H1 (cell line): ENCODE data around the gene L2HGDH. TPM values are rescaled to one million over a fixed set of nuclear protein-coding genes. Genes with fewer than 3 reads are reported as not detected.

ENCODE experiments used
- CTCF ChIA-PET: fragments of 300-600 bp; sonication (Branson Sonifier 250); formaldehyde crosslinking; loops from one replicate; lab custom pipeline; 2021; ENCODE audit not compliant: partially characterized antibody; lab: Charles Lee
- POLR2A ChIA-PET: fragments of 300-600 bp; sonication (Branson Sonifier 250); formaldehyde crosslinking; loops from one replicate; lab custom pipeline; 2021; ENCODE audit warnings: inconsistent platforms; ENCODE audit not compliant: partially characterized antibody; lab: Charles Lee
- DNase-seq, 2 experiments: peaks; one replicate each; pipeline versions ENCODE4 v3.0.0 to v3.0.0-alpha.2; 2010 to 2022; ENCODE audit warnings: low spot score in 2 of 2, low read depth in 1 of 2, mixed read lengths in 1 of 2
- FAIRE-seq: peaks from 2 replicates; lab custom pipeline; 2011; peaks lifted over from hg19 to GRCh38; lab: Jason Lieb, UNC
- H2AFZ ChIP-seq: 2 replicates; pipeline ENCODE4 v1.8.1; 2012; ENCODE audit warnings: low read length, inconsistent platforms
- H2AK5ac ChIP-seq: 2 replicates; pipeline ENCODE4 v1.6.1; 2013; ENCODE audit warnings: low read depth, low read length
- H2BK120ac ChIP-seq: replicated peaks from 2 replicates; pipeline ENCODE3; 2013; ENCODE audit warnings: low read depth, low read length, inconsistent platforms
- H2BK12ac ChIP-seq: 2 replicates; pipeline ENCODE4 v1.6.1; 2013; ENCODE audit warnings: low read depth, low read length
- H2BK15ac ChIP-seq: 2 replicates; pipeline ENCODE4 v1.6.1; 2013; ENCODE audit warnings: low read length
- H2BK20ac ChIP-seq: 2 replicates; pipeline ENCODE4 v1.6.1; 2013; ENCODE audit warnings: low read length
- H2BK5ac ChIP-seq: 2 replicates; pipeline ENCODE4 v1.6.1; 2013; ENCODE audit warnings: low read depth, low read length
- H3K14ac ChIP-seq: 2 replicates; pipeline ENCODE4 v1.6.1; 2013; ENCODE audit warnings: inconsistent platforms; ENCODE audit not compliant: insufficient read length
- H3K18ac ChIP-seq: 2 replicates; pipeline ENCODE4 v1.6.1; 2013; ENCODE audit warnings: low read length; ENCODE audit errors: extremely low read depth
- H3K23ac ChIP-seq: 2 replicates; pipeline ENCODE4 v1.6.1; 2013; ENCODE audit warnings: inconsistent platforms; ENCODE audit not compliant: insufficient read length
- H3K23me2 ChIP-seq: 2 replicates; pipeline ENCODE4 v1.6.1; 2013; ENCODE audit warnings: low read depth, low read length
- H3K27ac ChIP-seq: 2 replicates; pipeline ENCODE4 v1.6.1; 2011; ENCODE audit warnings: low read depth, low read length, inconsistent platforms
- H3K27me3 ChIP-seq, 4 experiments: replicated peaks in 1 of 4; 1 replicate in 1 of 4; 2 replicates in 3 of 4; pipeline versions ENCODE4 v1.6.1 to v1.8.1; 2011 to 2013; ENCODE audit warnings: low read length in 3 of 4, mild to moderate bottlenecking in 3 of 4, inconsistent platforms in 2 of 4, mixed read lengths in 2 of 4, moderate library complexity in 1 of 4; ENCODE audit not compliant: control insufficient read depth in 3 of 4, insufficient read depth in 3 of 4; ENCODE audit errors: extremely low read depth in 1 of 4
- H3K36me3 ChIP-seq, 4 experiments: 2 replicates each; pipeline versions ENCODE4 v1.6.1 to v1.8.1; 2011 to 2013; ENCODE audit warnings: mild to moderate bottlenecking in 4 of 4, low read length in 3 of 4, moderate library complexity in 2 of 4, control low read depth in 1 of 4, inconsistent platforms in 1 of 4; ENCODE audit not compliant: insufficient read depth in 4 of 4, control insufficient read depth in 2 of 4
- H3K4ac ChIP-seq: replicated peaks from 2 replicates; pipeline ENCODE3; 2013; ENCODE audit warnings: low read length, low read depth, mixed read lengths, inconsistent platforms; ENCODE audit not compliant: insufficient read length
- H3K4me1 ChIP-seq, 4 experiments: replicated peaks in 1 of 4; 1 replicate in 1 of 4; 2 replicates in 3 of 4; pipeline versions ENCODE4 v1.6.1 to v1.8.1; 2011 to 2013; ENCODE audit warnings: low read length in 3 of 4, inconsistent platforms in 2 of 4, mixed read lengths in 1 of 4; ENCODE audit not compliant: insufficient read depth in 4 of 4, control insufficient read depth in 3 of 4
- H3K4me2 ChIP-seq, 2 experiments: 2 replicates each; pipeline versions ENCODE4 v1.6.1 to v1.8.1; 2011 to 2013; ENCODE audit warnings: low read depth in 2 of 2, low read length in 2 of 2, control low read depth in 1 of 2, inconsistent platforms in 1 of 2, mild to moderate bottlenecking in 1 of 2; ENCODE audit not compliant: insufficient read depth in 1 of 2
- H3K4me3 ChIP-seq, 4 experiments: fragments of 200-600, 300-600 bp in 1 of 4; sonication (generic), shearing (Covaris generic), sonication (Bioruptor Twin) in 1 of 4; 2 replicates each; pipeline versions ENCODE4 v1.5.1 to v1.8.1; 2011 to 2016; ENCODE audit warnings: low read length in 4 of 4, low read depth in 3 of 4, control low read depth in 2 of 4, inconsistent platforms in 2 of 4, mild to moderate bottlenecking in 2 of 4, mixed read lengths in 1 of 4, moderate library complexity in 1 of 4; ENCODE audit not compliant: insufficient read depth in 2 of 4; ENCODE audit errors: extremely low read depth in 1 of 4
- H3K56ac ChIP-seq: replicated peaks from 2 replicates; pipeline ENCODE3; 2013; ENCODE audit warnings: low read depth, mild to moderate bottlenecking, mixed read lengths, low read length, inconsistent platforms; ENCODE audit not compliant: insufficient read length
- H3K79me1 ChIP-seq: 2 replicates; pipeline ENCODE4 v1.6.1; 2013; ENCODE audit warnings: low read depth, low read length, control low read depth
- H3K79me2 ChIP-seq, 2 experiments: 2 replicates each; pipeline versions ENCODE4 v1.6.1 to v1.8.1; 2012 to 2013; ENCODE audit warnings: low read length in 2 of 2, mild to moderate bottlenecking in 2 of 2, inconsistent platforms in 1 of 2; ENCODE audit not compliant: insufficient read depth in 2 of 2, control insufficient read depth in 1 of 2
- H3K9ac ChIP-seq, 4 experiments: replicated peaks in 1 of 4; 1 replicate in 1 of 4; 2 replicates in 3 of 4; pipeline versions ENCODE4 v1.6.1 to v1.8.1; 2011 to 2013; ENCODE audit warnings: low read depth in 3 of 4, low read length in 3 of 4, control low read depth in 2 of 4, mild to moderate bottlenecking in 2 of 4, moderate library complexity in 2 of 4, inconsistent platforms in 1 of 4; ENCODE audit errors: extremely low read depth in 1 of 4
- H3K9me3 ChIP-seq, 2 experiments: 2 replicates each; pipeline versions ENCODE4 v1.6.1 to v1.8.1; 2012 to 2013; ENCODE audit warnings: mild to moderate bottlenecking in 2 of 2, moderate library complexity in 2 of 2, control low read depth in 1 of 2, inconsistent platforms in 1 of 2, low read depth in 1 of 2, low read length in 1 of 2, mixed read lengths in 1 of 2; ENCODE audit not compliant: insufficient read depth in 2 of 2
- H4K20me1 ChIP-seq, 2 experiments: replicated peaks in 1 of 2; 2 replicates each; pipeline versions ENCODE3 to v1.8.1; 2011 to 2013; ENCODE audit warnings: inconsistent platforms in 2 of 2, low read length in 2 of 2, mild to moderate bottlenecking in 1 of 2; ENCODE audit not compliant: insufficient read depth in 2 of 2, control insufficient read depth in 1 of 2
- H4K5ac ChIP-seq: 2 replicates; pipeline ENCODE4 v1.6.1; 2013; ENCODE audit warnings: low read length, low read depth, mixed read lengths, inconsistent platforms; ENCODE audit not compliant: insufficient read length
- H4K8ac ChIP-seq: 2 replicates; pipeline ENCODE4 v1.8.0; 2013; ENCODE audit warnings: mild to moderate bottlenecking, moderate library complexity, low read length, inconsistent platforms; ENCODE audit not compliant: insufficient read depth; ENCODE audit errors: extremely low read depth
- H4K91ac ChIP-seq: replicated peaks from 2 replicates; pipeline ENCODE3; 2013; ENCODE audit warnings: low read length, mixed read lengths, inconsistent platforms; ENCODE audit not compliant: insufficient read length
- ASH2L ChIP-seq: fragments of 200-600, 300-600 bp; sonication (generic); IDR thresholded peaks from one replicate; pipeline ENCODE4 v1.7.1; 2017; ENCODE audit warnings: low read length
- CHD1 ChIP-seq: IDR thresholded peaks from 2 replicates; pipeline ENCODE4 v1.6.1; 2012; ENCODE audit warnings: low read depth, low read length, improper control_type of control experiment
- CTCF ChIP-seq, 3 experiments: IDR thresholded peaks; 1 replicate in 2 of 3; 2 replicates in 1 of 3; pipeline versions ENCODE4 v1.5.1 to v1.6.1; 2011; ENCODE audit warnings: low read length in 3 of 3, mild to moderate bottlenecking in 3 of 3, inconsistent platforms in 2 of 3, low read depth in 1 of 3, moderate library complexity in 1 of 3; ENCODE audit not compliant: insufficient read depth in 1 of 3; ENCODE audit errors: control extremely low read depth in 1 of 3
- EGR1 ChIP-seq: IDR thresholded peaks from 2 replicates; pipeline ENCODE4 v1.6.1; 2011; ENCODE audit warnings: low read depth, low read length, borderline replicate concordance
- GTF2F1 ChIP-seq: IDR thresholded peaks from 2 replicates; pipeline ENCODE4 v1.6.1; 2012; ENCODE audit warnings: low read depth, low read length, improper control_type of control experiment, borderline replicate concordance
- NANOG ChIP-seq: IDR thresholded peaks from 2 replicates; pipeline ENCODE4 v1.6.1; 2011; ENCODE audit warnings: low read length, low read depth, mild to moderate bottlenecking, inconsistent platforms; ENCODE audit not compliant: insufficient read depth, poor library complexity, severe bottlenecking
- NRF1 ChIP-seq: IDR thresholded peaks from 2 replicates; pipeline ENCODE4 v1.6.1; 2011; ENCODE audit warnings: mild to moderate bottlenecking, low read depth, low read length, improper control_type of control experiment
- POLR2AphosphoS5 ChIP-seq: IDR thresholded peaks from 2 replicates; pipeline ENCODE4 v1.6.1; 2011; ENCODE audit warnings: low read depth, low read length
- RFX5 ChIP-seq: IDR thresholded peaks from 2 replicates; pipeline ENCODE4 v1.6.1; 2011; ENCODE audit warnings: low read depth, low read length, improper control_type of control experiment, borderline replicate concordance
- RNF2 ChIP-seq: fragments of 200-900, 300-1000 bp; sonication (generic); IDR thresholded peaks from 2 replicates; pipeline ENCODE4 v1.7.1; 2016; ENCODE audit warnings: borderline replicate concordance, low read depth, mild to moderate bottlenecking, antibody characterized with exemption, low read length; ENCODE audit not compliant: poor library complexity, severe bottlenecking; ENCODE audit errors: missing control alignments
- SAP30 ChIP-seq: fragments of 300-600 bp; sonication (generic); IDR thresholded peaks from 2 replicates; pipeline ENCODE4 v1.7.1; 2012; ENCODE audit warnings: low read length, moderate library complexity, mild to moderate bottlenecking, inconsistent platforms; ENCODE audit not compliant: insufficient read depth, insufficient replicate concordance
- WGBS, 2 experiments: shearing (Covaris generic) in 1 of 2; methylation state at CpG; one replicate each; pipeline versions ENCODE4 v1.1.6 to v1.1.7; 2013 to 2015; ENCODE audit warnings: low lambda C conversion rate in 2 of 2, mixed read lengths in 2 of 2, inconsistent platforms in 1 of 2, low coverage in 1 of 2, missing lambda C conversion rate in 1 of 2; ENCODE audit not compliant: insufficient replicate concordance in 2 of 2, insufficient coverage in 1 of 2, insufficient read length in 1 of 2; ENCODE audit errors: extremely low coverage in 1 of 2, missing lambda C conversion rate in 1 of 2; 5-methylcytosine and 5-hydroxymethylcytosine counted together
- polyA plus RNA-seq, 7 experiments: library from polyadenylated mRNA; depleted of rRNA in 3 of 7; stranded (reverse) in 5 of 7; unstranded in 2 of 7; fragments of >200 nt in 5 of 7; fragments of 200-250 nt in 2 of 7; gene quantifications; 1 replicate in 5 of 7; 2 replicates in 1 of 7; 4 replicates in 1 of 7; pipeline versions ENCODE4 v1.2.1 to v1.2.3, GENCODE V29; 2011 to 2013; ENCODE audit warnings: missing spikeins in 2 of 7, mixed read lengths in 2 of 7
- total RNA-seq: library from RNA; stranded (reverse); fragmentation: NEBNext Ultra II Directional; extraction: Animal tissue kit (Norgen Biotek cat#: 25700); gene quantifications from 2 replicates; pipeline ENCODE4 v1.2.1, GENCODE V29; 2021

The L2HGDH gene
- total and polyA plus RNA-seq, 2 of the 8 experiments (the other 6 are each of a cell fraction or from before 2014, with no cell fraction given), result 12.2 to 28.6 TPM

DNA sequence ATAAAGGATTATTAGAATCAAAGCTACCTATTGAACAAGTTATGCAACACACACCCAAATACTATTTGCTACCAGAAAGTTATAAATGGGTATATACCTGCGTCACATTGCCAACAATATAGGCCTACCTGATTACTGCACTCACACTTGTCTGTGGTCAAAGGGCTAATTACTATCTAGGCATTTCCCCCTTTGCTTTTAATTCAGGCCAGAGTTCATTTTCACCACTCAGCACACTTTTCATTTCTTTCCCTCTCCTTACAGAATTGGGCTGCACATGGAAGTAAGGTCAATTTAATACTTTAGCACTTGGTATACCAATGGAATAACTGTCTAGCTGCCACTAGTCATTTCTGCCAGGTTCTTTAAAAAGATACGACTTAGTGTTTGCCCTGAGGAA, 82.3 kb downstream of the L2HGDH start:
- H3K4me3 ChIP-seq, result peak overlapping the region in 1 of 4 experiments; percentile 96; a peak in 1 of 8 replicates
- no peak overlapping the region for H2BK15ac ChIP-seq
- CTCF ChIA-PET, result no interaction called here
- no peak overlapping the region for H4K8ac ChIP-seq
- H3K23ac ChIP-seq, result no peak overlapping the region
- H3K79me2 ChIP-seq, result peaks cover 0 to 22% of the 10 kb centered on the region in 2 experiments; a peak in 3 of 4 replicates
- no peaks in the 10 kb centered on the region for H3K79me1 ChIP-seq
- H4K20me1 ChIP-seq, result no peaks in the 10 kb centered on the region
- H3K4ac ChIP-seq, result no peak overlapping the region
- peaks cover 0 to 5% (median 0%) of the 10 kb centered on the region in 4 experiments; a peak in 2 of 7 replicates for H3K27me3 ChIP-seq
- H3K9me3 ChIP-seq, result no peaks in the 10 kb centered on the region
- H2AFZ ChIP-seq, result no peak overlapping the region
- POLR2A ChIA-PET, result no interaction called here
- peaks cover 3% of the 10 kb centered on the region; the same call in 1 of the 2 replicates for H3K23me2 ChIP-seq
- no peak overlapping the region for H3K56ac ChIP-seq
- H2BK20ac ChIP-seq, result no peak overlapping the region
- no peak overlapping the region for H2AK5ac ChIP-seq
- no peak overlapping the region for H2BK5ac ChIP-seq
- H3K36me3 ChIP-seq, result no peaks in the 10 kb centered on the region
- WGBS, 2 experiments, result 90% methylated on average over 2 of the region's 2 CpGs; no CpG with 5 or more reads in 1 of the 2 experiments
- no peak for FAIRE-seq
- H4K5ac ChIP-seq, result no peak overlapping the region
- no peak overlapping the region for H3K18ac ChIP-seq
- H3K4me2 ChIP-seq, result peak overlapping the region; percentile 30 to 85; a peak in 1 of 4 replicates
- H3K27ac ChIP-seq, result no peak overlapping the region
- H3K9ac ChIP-seq, result no peak overlapping the region
- no peak overlapping the region for H2BK12ac ChIP-seq
- H3K14ac ChIP-seq, result no peak overlapping the region
- no peak overlapping the region for H2BK120ac ChIP-seq
- no peak for DNase-seq
- H3K4me1 ChIP-seq, result no peaks in the 10 kb centered on the region; a peak in 2 of 7 replicates
- H4K91ac ChIP-seq, result no peak overlapping the region
- no peak for TF ChIP-seq RFX5
- TF ChIP-seq SAP30, result no peak
- no peak for TF ChIP-seq NANOG
- TF ChIP-seq GTF2F1, result no peak
- no peak for TF ChIP-seq POLR2AphosphoS5
- no peak for TF ChIP-seq CTCF (IDR thresholded peaks at IDR 0.05; ENCODE audit: control extremely low read depth in 1 of 3, insufficient read depth in 1 of 3, low read depth in 1 of 3, low read length in 3 of 3)
- no peak for TF ChIP-seq EGR1
- no peak for TF ChIP-seq RNF2
- TF ChIP-seq CHD1, result no peak
- TF ChIP-seq NRF1, result no peak
- TF ChIP-seq ASH2L, result no peak
